ENCODE measurements around the gene FOSB. TPM values are rescaled to one million over a fixed set of nuclear protein-coding genes. Genes with fewer than 3 reads are reported as not detected.

Gene FOSB
- total RNA-seq, 3 donors from 2014 or later, result 0.58 to 10.3 (median 1.6) TPM

- TF ChIP-seq CTCF (IDR thresholded peaks at IDR 0.05), result no peak
- H3K9me3 ChIP-seq, result no peaks in the 10 kb centered on the region
- ATAC-seq (no peak), DNase-seq (no peak)
- intact Hi-C loops (cut with DNase I, micrococcal nuclease), result no loop called here
- no peaks in the 10 kb centered on the region for H3K36me3 ChIP-seq (ENCODE audit: low read depth)
- H3K4me3 ChIP-seq, result no peak overlapping the region
- peaks cover 19% of the 10 kb centered on the region for H3K4me1 ChIP-seq (ENCODE audit: low read depth)
Observed at GRCh38 chr19:45456500-45456815, 11.3 kb upstream of the FOSB start.

DNA sequence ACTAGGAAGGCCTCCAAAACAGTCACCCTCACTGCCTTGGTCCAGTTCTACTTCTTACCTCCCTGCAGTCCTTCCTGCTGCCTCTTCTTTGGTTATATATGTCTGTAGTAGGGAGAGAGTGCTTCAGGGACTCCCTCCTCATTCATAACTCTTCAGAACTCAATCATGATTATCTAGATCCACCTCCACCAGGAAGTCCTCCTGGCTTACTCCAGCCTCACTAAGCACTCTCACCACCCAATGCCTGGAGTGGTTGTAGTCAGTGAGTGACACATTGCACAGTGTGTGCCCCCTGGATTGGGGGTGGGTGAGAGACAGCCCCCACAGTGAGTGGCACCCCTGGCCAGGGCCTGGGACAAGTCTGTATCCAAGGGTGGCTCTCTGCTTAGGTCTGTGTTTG is 10.0 kb upstream of the FOSB start:
- intact Hi-C loops (cut with DNase I, micrococcal nuclease), result no loop called here
- ATAC-seq (no peak), DNase-seq (no peak)
- TF ChIP-seq CTCF (IDR thresholded peaks at IDR 0.05), result no peak
- Histone ChIP-seq H3K4me3 (no peak overlapping the region), H3K9me3 (no peaks in the 10 kb centered on the region), H3K4me1 (ENCODE audit: low read depth) (peaks cover 15% of the 10 kb centered on the region), H3K36me3 (ENCODE audit: low read depth) (no peaks in the 10 kb centered on the region)

- no peak for ATAC-seq
- no peaks in the 10 kb centered on the region for H3K36me3 ChIP-seq (ENCODE audit: low read depth)
- H3K9me3 ChIP-seq, result no peaks in the 10 kb centered on the region
- peaks cover 4% of the 10 kb centered on the region for H3K4me1 ChIP-seq (ENCODE audit: low read depth)
- intact Hi-C loops (cut with DNase I, micrococcal nuclease), result no loop called here
- no peak for TF ChIP-seq CTCF (IDR thresholded peaks at IDR 0.05)
- DNase-seq, result no peak
- H3K4me3 ChIP-seq, result no peak overlapping the region
Observed at GRCh38 chr19:45460807-45461347, 6.9 kb upstream of the FOSB start.

DNA sequence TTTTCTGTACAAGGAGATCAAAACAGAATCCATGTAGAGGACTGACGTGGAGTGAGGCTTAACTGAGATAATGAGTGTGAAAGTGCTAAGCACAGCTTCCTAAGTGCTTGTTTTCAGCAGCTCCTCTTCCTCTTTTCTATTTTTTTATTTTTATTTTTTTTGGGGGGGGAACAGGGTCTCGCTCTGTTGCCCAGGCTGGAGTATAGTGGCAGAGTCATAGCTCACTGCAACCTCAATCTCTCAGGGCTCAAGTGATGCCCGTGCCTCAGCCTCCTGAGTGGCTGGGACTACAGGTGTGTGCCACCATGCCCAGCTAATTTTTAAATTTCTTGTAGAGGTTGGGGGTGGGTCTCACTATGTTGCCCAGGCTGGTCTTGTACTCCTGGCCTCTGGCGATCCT is 5.6 kb upstream of the FOSB start:
- no peak for TF ChIP-seq CTCF (IDR thresholded peaks at IDR 0.05)
- no peak for DNase-seq
- no peak for ATAC-seq
- intact Hi-C loops (cut with DNase I, micrococcal nuclease), result no loop called here
- Histone ChIP-seq H3K9me3 (no peaks in the 10 kb centered on the region), H3K36me3 (ENCODE audit: low read depth) (no peaks in the 10 kb centered on the region), H3K4me3 (no peak overlapping the region), H3K4me1 (ENCODE audit: low read depth) (peaks cover 4% of the 10 kb centered on the region)

- no peaks in the 10 kb centered on the region for H3K36me3 ChIP-seq (ENCODE audit: low read depth)
- no peak for TF ChIP-seq CTCF (IDR thresholded peaks at IDR 0.05)
- ATAC-seq (no peak), DNase-seq (no peak)
- no peaks in the 10 kb centered on the region for H3K9me3 ChIP-seq
- intact Hi-C loops (cut with DNase I, micrococcal nuclease), result no loop called here
- no peak overlapping the region for H3K4me3 ChIP-seq
- H3K4me1 ChIP-seq (ENCODE audit: low read depth), result peaks cover 11% of the 10 kb centered on the region
Observed at GRCh38 chr19:45463241-45463640, 4.6 kb upstream of the FOSB start.

GRCh38 chr19:45464274-45464673 is 3.5 kb upstream of the FOSB start:
- no peak for TF ChIP-seq CTCF (IDR thresholded peaks at IDR 0.05)
- ATAC-seq (no peak), DNase-seq (no peak)
- intact Hi-C loops (cut with DNase I, micrococcal nuclease), result no loop called here
- Histone ChIP-seq H3K4me1 (ENCODE audit: low read depth) (peaks cover 17% of the 10 kb centered on the region), H3K9me3 (no peaks in the 10 kb centered on the region), H3K4me3 (no peak overlapping the region), H3K36me3 (ENCODE audit: low read depth) (no peaks in the 10 kb centered on the region)
